ENCODE results near the gene SUPT16H. TPM values are rescaled to one million over a fixed set of nuclear protein-coding genes. Genes with fewer than 3 reads are reported as not detected.
"Not testable (repeated sequence)": the region's sequence is repeated elsewhere in the genome, so short reads cannot be mapped to it uniquely, and the experiment has no call there.

Gene SUPT16H
- 46.8 TPM for total RNA-seq

DNA sequence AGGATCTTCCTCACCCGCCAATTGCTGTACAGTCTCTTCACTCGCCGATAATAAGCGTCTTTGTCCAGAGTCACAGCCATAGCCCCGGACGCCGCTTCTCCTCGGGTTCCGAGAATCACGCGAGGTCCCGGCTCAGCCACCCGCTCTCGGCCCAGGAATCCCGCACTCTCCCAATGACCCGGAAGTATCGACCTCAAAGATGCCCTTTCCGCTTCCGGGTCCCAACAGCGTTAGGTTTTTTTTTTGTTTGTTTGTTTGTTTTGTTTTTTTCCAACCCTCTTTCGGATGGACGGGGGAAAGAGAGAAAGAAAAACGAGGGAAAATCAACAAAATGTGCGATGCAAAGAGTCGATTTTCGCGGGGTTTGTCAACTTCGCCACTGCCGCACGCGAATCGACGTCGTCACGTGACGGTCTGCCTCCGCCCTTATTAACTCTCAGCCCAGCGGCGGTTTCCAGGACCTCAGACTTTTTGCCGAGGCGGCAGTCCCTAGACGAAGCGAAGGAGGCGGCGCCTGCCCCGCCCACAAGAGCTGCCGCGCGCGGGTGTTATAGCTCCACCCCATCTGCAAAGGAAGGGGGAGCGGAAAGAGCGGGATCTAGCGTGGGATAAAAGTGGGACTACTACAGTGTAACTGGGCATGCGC lies at the start of gene SUPT16H:
SUPT16H (minus strand) TSS at position 172 of the 646 bp plus-strand sequence; CDS start at position 80, 92 bp downstream.
- peak; percentile 96 for DNase-seq (ENCODE audit: low spot score)

DNA sequence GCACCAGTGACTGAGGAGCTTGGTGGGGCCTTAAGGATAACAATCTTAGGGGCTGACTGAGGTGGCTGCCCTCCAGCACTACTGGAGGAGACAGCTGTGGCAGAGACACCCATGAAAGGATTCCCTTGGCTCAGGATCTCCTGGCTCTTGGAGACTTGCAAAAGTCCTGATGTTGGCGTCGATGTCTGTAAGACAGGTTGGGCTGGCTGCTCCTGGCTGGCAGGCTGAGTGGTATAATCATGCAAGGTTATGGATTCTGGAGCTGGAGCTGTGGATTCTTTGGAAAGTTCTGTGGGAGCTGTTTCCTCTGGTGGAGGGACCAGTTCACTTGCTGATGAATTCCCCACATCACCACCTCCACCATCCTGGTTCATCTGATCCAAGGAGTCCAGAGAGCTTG lies 47.3 kb upstream of the SUPT16H start:
- no peak for DNase-seq (ENCODE audit: low spot score)

DNA sequence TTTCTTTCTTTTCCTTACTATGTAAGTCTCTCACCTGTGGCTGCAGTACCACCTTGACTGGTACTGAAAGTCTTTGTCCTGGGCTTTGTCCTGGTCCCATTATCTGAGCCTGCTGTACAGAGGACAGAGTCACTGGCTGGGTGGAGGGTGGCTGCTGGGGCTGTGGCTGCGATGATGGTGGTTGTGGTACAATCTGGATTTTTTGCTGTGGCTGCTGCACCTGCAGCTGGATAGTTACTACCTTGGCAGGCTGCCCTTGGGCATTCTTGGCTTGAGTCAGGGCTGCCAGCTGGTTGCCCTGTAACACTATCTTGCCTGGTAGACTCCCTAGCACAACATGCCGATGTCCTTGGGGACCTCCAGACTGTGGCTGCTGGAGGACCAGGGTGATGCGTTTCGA lies 45.1 kb upstream of the SUPT16H start:
- no peak for DNase-seq (ENCODE audit: low spot score)

DNA sequence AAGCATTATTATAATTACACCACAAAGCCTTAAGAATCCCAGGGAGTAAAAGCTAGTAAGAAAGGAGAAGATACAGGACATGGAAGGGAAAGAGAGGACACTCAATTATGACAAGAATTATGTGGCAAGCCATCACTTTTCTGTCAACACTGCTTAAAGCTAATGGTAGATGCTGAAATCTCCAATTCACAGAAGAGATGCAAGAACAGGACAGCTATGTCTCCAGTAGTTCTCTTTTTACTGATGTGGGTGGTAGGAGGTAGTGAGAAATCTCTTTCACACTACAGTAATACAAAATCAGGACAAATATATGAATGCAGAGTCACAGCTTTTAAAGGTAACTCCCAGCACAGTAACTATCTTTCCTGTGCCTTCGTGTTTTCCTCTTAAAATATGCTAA lies 42.9 kb upstream of the SUPT16H start:
- DNase-seq (ENCODE audit: low spot score): no peak

DNA sequence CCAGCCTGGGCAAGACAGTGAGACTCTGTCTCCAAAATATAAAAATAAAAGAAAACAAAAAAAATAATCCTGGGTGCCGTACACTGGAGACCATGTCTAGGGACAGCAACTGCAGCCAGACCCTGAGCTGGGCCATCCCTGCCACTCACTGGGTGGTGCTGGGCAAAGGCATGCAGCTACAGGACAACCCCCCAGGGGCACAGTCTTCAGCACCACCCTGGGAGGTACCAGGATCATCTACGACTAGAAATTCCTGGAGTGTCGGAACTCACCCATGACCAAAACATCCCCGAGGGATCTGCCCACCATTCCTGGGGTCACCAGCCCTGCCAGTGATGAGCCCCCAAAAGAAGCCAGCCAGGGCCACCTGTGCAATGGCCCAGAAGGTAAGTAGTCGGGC lies 35.7 kb upstream of the SUPT16H start:
- no peak for DNase-seq (ENCODE audit: low spot score)

DNA sequence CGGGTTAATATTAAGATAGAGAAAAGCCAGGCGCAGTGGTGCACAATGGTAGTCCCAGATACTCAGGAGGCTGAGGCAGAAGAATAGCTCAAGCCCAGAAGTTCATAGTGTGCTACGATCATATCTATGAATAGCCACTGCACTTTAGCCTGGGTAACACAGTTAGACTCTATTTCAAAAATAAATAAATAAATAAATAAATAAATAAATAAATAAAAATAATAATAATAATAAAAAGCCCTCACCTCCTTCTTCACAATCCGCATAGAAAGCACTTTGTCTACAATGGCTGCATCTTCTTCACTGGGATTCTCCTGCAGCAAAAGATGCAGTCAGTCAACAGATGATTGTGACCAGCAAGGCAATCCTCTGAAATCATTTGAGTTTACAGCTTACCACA lies 31.5 kb upstream of the SUPT16H start:
- no peak for DNase-seq (ENCODE audit: low spot score)

DNA sequence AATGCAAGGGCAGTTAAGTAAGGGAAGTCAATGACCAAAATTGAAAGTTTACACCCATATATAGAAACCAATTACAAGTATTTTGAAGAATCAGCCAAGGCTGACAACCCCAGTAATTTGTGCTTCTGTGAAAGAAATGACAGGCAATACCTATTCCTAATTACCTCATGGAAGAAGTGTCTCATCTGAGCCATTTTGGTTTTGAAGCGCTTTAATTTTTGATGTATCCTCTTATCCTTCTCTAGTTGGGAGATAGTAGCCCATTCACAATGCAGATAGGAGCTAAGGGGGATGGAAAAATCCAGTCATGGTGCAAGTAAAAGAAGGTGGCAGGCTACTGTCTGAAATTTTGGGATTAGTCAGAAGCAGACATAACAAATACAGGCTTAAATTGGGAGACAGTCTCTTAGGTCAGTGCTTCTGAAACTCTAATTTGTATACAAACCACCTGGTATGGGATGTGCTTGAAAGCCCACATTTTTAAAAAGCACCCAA lies 30.4 kb upstream of the SUPT16H start:
- DNase-seq (ENCODE audit: low spot score): no peak

DNA sequence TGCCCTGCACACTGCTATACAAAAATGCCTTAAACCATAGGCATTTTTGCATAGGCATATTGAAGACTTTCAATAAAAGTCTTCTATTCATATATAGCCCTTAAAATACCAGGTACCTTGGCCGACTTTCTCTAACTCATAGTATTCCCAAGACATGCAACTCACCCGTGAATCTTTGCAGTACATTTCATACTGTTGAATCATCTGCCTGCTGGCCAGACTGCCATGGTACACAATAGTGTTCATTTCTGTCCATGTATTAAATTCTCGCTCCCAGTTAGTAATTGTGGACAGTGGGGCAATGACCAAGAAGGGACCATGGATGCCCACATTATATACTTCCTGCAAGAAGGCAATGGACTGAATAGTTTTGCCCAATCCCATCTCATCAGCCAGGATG lies 24.3 kb upstream of the SUPT16H start:
- no peak for DNase-seq (ENCODE audit: low spot score)

DNA sequence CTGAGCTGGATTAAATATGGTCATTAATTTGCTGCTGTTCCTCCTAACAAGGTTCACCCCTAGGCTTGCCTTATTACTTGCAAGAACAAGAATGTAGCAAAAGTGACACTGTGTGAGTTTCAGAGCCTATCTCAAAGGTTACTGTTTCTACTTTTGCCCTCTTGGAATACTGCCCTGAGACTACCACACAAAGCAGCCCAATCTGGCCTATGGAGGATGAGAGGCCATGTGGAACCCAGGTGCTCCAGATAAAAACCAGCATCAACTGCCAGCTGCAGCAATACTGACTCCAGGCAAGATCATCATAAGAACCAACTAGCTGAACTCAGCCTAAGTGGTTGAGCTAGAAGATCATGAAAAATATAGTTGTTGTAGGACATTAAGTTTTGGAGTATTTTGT lies 22.4 kb upstream of the SUPT16H start:
- DNase-seq (ENCODE audit: low spot score): no peak

DNA sequence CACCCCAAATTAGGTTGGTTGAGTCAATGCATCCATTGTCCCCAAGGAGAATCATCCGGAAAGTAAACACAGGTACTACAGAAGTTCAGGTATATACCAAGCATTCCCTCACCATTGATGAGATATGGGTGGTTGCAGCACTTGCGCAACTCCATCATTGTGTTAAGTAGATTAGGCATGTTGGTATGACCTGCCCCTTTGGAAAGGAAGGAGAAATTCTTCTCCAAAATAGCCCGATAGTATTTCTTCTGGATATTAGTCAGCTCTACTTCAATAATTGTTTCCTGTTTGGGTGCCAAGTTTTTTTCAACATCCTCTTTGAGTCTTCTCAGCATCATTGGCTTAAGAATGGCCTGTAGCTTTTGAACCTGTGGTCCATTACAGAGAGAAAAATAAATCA lies 21.3 kb upstream of the SUPT16H start:
- DNase-seq (ENCODE audit: low spot score): no peak

DNA sequence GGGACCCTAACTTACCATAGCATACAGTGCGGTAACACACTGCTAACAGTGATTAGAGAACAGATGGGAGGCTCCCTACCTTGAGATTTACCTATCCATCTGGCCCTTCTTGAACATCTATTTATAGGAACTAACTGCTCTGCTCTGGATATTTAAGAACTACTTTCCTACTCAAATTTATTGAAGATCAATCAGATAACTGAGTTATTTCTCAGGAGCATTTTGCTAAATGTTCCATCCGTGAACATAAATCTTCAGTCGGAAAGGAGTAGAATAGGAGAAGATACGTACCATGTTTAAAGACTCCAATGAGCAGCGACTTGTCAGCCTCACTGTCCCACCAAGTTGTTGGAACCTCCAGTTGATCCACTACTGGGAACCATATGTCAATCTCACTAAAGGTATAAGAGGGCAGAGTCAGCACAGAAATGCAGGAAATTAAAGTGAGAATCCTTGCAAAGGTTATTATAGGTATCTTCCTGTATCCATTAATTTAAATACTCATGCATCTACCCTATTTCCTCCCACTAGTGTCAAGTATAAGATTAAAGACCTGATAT lies 15.6 kb upstream of the SUPT16H start:
- DNase-seq (ENCODE audit: low spot score): no peak

DNA sequence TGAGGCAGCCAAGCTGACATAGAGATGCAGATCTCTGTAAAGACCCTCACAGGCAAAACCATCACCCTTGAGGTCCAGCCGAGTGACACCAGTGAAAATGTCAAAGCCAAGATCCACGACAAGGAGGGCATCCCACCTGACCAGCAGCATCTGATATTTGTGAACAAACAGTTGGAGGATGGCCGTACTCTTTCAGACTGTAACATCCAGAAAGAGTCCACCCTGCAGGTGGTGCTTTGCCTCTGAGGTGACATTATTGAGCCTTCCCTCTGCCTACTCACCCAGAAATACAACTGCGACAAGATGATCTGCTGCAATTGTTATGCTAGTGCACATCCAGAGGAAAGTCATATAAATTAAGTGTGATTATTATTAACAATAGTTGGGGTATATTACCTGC lies 15.1 kb upstream of the SUPT16H start:
- DNase-seq (ENCODE audit: low spot score): no peak

DNA sequence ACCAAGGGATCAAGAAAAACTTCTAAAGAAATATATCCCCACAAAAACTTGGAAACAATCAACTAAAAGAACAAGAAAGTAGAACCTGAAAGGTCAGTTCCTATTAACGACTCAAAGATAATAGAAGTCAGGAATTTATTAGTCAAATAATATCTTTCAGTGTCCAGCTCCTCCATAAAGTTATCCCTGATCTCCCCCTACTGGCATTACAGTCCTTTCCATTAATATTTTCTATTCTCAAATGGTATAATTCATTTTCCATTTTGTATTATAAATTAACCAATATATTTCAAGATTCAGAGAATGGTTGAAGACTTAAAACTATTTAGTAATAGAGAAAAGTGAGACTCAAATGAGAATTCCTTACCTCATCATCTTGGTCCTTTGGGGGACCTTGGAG lies 11.6 kb upstream of the SUPT16H start:
- no peak for DNase-seq (ENCODE audit: low spot score)

DNA sequence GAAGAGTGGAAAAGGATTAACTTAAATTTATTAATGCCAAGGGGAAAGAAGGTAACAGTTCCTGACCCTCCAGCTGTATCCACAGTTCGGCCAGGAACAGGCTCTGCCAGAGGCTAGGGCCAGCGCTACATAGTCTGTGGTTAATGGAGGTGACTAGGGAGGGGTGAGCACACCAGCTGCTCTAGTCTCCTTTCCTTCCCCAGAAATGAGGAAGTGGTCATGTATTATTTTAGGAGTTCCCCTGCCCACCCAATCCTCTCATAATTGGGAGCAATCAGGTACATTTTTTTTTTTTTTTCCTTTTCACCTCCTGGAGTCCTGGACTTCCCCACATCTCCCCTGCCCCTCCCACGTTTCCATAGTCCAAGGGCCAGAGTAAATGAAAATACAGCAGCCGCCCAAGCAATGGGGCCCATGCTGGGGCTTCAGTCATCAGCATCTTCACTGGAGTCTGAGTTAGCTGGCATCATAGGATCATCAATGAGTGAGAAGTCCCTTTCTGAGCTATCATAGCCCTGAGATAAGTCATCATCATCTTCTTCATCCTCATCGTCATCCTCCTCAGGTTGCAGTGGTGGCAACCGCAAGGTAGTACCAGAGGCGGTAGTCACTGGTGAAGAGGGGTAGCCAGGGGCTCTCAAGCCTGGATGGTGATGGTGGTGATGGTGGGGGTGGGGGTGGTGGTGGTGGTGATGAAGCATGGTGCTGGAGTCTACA lies 1.5 kb upstream of the SUPT16H start:
- DNase-seq (ENCODE audit: low spot score): no peak

DNA sequence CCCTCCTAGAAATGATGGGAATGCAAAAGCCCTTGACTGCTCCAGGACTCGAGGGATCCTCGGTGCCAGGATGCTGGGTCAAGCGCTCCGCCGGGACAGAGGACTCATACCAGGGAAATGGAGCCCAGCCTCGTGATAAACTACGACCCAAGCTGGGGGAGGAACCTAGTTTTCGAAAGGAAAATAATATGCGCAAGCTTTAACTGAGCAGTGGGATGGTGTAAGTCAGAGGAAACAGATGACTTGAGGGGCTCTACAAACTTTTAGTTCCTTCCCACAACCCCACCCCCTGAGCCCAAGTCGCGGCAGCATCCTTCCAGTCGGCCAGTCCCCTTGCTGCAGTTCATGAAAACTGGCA lies 654 bp upstream of the SUPT16H start:
- no peak for DNase-seq (ENCODE audit: low spot score)

DNA sequence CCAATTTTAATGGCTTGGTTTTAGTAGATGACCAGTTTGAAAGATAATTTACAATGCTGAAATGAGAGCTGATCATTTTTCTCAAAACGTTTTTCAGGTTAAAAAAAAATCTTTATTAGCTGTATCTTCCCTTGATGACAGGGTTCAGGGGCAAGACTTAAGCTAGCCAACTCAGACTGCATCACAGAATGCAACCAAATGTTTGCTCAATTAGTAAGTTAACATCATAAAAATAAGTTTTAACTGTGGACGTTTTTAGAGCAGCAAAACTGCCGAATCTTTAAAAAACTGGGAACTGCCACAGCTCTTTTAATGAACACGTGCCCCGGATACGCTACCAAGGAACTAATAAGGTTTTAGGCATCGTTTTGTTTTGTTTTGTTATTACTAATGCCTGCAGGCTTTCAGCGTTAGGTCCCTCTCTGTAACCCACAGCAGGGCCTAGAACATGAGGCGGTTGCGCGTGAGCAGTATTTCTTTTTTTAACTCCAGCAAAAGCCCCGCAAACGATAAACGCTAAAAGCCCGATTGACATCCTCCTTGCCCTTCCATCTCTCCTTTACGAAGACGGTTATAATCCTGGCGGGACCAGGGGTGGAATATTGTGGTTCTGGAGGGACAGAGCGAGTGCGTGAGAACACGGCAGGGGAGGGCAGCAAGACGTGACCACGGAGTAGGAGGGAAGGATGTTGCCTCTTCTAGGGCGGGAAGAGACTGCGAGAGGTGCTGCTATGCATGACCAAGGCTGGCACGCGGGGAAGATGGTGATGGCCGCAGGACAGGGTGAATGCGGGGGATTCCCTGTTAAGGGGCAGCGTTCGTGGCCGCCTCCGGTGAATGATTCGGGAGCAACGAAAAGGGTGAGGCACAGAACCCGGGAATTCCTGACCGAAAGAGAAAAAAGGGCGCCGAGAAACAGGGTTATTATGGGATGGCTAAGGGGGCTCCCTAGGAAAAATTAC lies 652 bp downstream of the SUPT16H start:
- peak; percentile 17 for DNase-seq (ENCODE audit: low spot score)

DNA sequence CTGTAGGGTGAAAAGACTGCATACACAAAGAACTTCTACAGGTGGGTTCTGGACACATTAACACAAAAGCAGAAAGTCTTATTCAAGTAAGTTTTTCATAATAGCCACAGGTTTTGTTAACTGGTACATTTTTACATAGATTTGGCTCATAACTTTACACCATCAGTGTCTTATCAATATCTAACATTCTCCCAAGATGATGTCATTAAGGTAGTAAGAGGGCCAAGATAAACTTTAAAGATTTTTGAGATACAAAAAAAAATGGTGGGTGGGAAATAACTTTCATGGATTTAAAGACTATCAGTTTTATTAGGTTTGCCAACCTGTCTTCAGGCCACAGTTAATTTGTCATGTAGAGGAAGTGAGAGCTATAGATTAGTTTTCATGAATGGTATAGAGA lies 1.7 kb downstream of the SUPT16H start:
- no peak for DNase-seq (ENCODE audit: low spot score)

DNA sequence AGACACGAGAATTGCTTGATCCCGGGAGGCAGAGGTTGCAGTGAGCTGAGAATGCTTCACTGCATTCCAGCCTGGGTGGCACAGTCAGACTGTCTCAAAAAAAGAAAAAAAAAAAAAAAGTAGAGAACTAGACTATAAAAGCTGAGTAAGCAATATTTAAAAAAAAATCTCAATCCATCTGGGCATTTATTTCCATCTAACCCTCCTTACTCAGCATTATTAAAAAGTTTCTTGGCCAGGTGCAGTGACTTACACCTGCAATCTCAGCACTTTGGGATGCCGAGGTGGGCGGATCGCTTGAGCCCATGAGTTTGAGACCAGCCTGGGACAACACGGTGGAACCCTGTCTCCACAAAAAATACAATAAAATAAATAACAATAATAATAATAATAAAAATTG lies 4.5 kb downstream of the SUPT16H start:
- no peak for DNase-seq (ENCODE audit: low spot score)

DNA sequence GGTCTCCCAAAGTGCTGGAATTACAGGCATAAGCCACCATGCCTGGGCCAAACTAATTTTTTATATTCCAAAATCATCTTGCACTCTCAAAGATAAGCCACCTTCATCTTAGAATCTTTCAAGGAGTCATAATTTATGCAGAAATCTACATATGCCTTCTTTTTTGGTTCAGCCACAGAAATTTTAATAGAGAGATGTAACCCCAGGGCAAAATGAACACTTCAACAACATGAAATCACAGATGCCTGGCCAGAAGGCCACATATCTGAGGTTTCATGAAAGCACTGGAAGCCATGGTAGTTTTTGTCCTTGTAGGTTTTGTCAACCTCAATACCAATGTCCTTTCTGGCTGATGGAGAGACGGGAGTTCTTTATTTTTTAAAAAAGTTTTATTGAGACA lies 9.8 kb downstream of the SUPT16H start:
- no peak for DNase-seq (ENCODE audit: low spot score)

DNA sequence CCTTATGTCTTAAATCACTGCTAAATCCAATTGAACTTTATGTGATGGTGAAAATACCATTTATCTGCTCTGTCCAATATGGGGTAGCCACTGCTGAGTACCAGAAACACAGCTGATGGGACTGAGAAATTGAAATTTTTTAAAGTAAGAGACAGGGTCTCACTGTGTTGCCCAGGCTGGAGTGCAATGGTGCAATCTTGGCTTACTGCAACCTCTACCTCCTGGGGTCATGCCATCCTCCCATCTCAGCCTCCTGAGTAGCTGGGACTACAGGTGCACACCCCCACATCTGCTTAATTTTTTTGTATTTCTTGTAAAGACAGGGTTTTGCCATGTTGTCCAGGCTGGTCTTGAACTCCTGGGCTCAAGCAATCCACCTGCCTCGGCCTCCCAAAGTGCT lies 11.0 kb downstream of the SUPT16H start:
- not testable (repeated sequence) for DNase-seq (ENCODE audit: low spot score)

DNA sequence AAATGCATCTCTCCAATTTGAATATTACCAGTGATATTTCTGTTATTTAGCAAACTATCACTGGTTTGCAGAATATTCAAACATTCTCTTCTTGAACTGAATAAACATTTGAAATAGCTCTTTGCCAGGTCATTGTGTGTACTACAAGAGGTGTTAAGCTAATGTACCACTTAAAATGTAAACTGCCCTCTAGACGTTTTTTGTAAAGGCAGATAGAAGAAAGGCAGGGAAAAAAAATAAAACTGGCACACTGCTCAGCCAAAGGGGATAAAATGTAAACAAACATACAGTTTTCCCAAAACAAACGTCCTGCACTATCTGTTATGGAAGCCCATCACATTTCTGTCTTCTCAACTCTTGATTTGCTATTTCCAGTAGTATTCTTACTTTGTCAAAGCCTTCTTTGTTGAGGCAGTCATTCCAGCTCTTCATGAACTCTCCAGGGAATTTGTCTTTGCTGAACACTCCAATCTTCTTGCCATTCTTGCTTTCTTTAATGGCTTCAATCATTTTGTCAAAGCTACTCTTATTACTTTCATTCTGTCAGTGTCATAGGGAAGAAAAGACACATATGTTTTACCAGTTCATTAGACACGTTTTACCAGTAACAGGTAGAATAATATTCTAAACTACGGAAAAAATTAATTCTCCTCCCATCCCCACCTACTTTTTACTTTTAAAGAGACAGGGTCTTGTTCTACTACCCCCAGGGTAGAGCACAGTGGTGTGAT lies 13.7 kb downstream of the SUPT16H start:
- DNase-seq (ENCODE audit: low spot score): no peak

All from mucosa of gallbladder (tissue), 1 donor.